ENCODE data around the gene SRL.

The SRL gene

DNA sequence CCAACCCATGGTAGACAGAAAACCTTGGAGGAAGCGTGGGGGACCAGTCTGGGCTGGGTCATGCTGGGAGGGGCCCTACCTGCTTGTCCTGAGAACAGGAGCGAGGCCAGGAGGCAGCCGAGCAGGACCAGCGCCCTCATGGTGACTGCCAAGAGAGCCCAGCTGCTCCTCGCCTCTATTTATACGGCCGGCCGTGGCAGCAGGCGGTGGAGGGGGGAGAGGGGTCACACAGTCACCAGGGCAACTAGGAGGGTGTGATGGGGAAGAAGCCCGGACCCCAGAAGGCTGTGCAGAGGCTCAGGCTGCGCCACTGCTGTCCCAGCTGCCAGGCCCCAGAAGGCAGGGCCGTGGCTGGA is at the start of gene SRL:
SRL (minus strand) TSS at position 153 of the 356 bp plus-strand sequence; CDS start at position 140, 13 bp downstream.
- DNase-seq: no peak

DNA sequence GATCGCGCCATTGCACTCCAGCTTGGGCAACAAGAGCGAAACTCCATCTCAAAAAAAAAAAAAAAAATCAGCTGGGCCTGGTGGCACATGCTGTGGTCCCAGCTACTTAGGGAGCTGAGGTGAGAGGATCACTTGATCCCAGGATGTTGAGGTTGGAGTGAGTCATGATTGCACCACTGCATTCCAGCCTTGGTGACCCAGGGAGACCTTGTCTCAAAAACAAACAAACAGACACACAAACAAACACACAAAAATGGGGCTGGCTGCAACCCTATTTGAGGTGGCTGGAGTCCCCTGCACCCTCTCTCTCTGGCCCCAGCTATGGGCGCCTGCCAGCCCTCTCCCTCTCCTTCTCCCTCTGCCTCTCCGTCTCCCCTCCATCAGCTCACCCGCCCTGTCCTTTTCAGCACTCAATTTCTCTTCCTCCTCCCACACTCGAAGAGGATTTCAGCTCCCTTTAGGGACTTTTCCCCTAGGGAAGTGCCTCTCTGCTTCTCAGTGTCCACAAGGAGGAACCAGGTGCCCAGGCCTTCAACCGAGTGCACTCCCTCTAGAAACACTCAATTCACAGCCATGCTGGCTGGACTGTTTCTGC is 48.5 kb upstream of the SRL start:
- DNase-seq: no peak

DNA sequence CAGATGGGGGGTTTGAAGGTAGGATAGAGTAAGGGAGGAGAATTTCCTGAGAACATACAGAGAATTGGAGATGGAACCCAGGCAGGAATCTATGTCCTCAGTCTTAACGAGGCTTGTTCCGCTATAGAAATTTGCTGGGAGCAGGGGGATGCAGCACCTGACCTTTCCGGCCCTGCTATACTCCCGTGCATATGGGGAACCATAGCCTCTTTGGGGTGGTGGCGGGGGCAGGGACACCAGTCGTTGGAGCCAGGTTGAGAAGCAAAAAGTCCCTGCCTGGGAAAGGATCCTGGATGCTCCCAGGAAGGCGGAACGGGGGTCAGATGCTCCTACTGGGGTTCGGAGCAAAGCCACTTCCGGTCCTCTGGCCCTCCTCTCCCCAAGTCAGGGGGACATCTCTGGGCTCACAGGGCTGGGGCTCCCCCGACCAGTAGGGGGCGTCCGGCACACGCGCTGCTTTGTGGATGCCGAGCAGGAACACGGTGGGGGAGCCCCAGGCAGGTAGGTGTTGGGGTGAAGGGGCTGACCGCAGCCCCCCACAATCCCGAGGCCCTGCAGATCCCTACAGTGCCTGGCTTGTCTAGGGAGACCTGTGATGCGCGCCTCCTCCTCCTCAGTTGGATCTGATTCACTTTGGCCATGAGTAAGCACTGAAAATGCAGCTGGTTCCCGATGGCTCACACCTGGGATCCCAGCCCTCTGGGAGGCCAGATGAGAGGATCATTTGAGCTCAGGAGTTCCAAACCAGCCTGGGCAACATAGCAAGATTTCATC is 46.5 kb upstream of the SRL start:
- peak; percentile 75 for DNase-seq

DNA sequence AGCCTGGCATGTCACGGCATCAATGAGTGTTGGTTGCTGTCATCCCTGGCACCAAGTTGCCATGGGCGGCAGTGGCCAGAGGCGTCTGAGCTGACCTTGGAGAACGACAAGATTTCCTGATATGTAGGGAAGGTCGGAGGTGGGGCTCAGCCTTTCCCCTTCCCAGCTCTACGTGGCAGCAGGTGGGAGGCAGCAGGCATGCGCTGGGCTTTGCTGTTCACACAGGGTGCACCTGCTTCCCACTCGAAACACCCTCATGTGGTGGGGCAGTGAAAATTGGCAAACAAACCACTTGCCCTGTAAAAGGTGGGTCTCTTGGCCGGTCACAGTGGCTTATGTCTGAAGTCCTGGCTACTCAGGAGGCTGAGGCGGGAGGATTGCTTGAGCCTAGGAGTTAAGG is 43.3 kb upstream of the SRL start:
- DNase-seq: no peak

DNA sequence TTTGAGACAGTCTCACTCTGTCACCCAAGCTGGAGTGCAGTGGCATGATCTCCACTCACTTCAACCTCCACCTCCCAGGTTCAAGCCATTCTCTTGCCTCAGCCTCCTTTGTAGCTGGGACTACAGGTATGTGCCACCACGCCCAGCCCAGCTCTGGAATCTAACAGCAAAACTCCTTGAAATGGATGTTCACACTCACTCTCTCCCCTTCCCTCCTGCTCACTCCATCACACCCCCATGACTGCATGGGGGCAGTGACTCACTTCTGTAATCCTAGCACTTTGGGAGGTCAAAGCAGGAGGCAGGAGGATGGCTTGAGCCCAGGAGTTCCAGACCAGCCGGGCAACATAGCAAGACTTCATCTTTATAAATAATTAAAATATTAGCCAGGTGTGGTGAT is 42.1 kb upstream of the SRL start:
- no peak for DNase-seq

DNA sequence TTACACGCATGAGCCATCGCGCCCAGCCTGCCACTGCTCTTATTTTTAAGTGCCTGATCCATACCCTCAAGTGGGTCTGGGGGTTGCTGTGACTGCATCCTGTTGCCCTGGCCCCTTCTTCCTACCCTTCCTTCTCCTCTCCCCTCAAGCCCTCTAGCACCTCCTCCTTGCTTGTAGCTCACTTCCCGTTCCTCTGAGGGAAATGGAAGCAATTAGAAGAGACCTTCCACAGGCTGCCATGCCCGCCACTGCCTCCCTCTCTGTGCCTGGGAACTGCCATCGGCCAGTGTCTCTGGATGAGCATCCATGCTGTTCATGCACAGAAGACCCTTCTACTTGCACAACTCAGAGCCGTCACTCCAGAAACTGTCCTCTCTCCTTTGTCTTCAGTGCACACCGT is 41.6 kb upstream of the SRL start:
- DNase-seq: no peak

DNA sequence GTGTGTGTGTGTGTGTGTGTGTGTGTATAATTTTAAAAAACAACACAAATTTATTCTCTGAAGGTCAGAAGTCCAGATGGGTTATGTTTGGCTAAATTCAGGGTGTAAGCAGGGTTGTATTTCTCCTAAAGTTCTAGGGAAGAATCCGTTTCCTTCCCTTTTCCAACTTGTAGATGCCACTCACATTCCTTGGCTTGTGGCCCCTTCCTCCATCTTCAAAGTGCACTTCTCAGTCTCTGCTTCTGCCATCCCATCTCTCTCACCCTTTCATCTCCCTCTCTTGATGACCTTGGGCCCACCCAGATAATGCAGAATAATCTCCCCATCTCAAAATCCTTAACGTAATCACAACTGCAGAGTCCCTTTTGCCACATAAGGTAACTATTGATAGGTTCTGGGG is 38.7 kb upstream of the SRL start:
- DNase-seq: no peak

DNA sequence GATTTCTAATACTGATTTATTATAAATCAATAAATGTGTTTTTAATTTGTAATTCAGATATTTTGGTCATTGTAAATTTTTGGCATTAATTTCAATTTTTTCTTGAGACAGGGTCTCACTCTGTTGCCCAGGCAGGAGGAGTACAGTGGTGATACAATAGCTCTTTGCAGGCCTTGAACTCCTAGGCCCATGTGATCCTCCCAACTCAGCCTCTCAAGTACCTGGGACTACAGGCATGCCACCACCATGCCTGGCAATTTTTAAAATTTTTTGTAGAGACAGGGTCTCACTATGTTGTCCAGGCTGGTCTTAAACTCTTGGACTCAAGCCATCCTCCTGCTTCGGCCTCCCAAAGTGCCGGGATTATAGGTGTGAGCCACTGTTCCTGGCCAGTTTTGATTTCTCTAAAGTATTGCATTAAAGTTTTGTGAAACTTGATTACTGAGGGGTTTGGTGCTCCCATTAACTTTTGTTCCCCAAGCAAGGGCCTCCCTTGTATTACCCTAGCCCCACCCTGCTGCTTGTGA is 36.2 kb upstream of the SRL start:
- DNase-seq: no peak

DNA sequence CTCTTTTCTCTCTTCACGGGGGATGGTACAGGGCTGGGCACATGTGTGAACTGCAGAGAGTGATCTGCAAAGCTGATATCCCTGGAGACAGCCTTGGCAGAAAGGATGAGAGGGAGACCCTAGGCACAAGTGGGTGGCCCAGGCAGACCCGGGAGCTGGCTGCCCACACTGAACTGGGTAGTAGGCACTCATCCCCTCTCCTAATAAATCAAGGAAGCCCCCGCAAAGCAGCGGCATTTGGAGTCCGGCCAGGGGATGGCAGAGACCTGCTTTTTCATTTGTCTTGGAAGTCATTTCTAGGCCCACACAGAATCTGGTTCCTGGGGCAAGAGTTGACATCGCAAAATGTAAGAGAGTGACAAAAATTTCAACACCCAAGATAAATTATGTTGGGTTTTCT is 34.0 kb upstream of the SRL start:
- no peak for DNase-seq

DNA sequence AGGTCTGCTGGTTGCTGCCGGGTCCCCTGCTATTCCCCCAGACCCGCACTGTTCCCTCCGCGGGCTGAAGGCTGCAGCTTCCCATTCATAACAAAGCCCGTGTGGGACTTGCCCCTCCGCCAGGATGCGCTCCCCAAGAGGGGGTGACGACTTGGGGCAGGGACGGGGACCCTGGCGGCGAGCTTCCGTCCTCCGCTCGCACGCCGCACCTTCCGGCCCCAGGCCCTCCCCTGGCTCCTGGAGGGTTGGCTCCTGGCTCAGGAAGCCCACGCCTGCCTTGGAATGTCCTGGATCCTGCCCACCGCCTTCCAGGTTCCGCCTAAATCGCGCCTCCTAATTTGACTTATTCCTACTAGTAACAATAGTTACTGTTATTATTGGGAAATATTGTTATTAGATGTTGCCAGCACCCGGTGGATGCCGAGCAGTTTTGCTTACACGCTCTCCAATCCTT is 32.0 kb upstream of the SRL start:
- peak; percentile 38 for DNase-seq

DNA sequence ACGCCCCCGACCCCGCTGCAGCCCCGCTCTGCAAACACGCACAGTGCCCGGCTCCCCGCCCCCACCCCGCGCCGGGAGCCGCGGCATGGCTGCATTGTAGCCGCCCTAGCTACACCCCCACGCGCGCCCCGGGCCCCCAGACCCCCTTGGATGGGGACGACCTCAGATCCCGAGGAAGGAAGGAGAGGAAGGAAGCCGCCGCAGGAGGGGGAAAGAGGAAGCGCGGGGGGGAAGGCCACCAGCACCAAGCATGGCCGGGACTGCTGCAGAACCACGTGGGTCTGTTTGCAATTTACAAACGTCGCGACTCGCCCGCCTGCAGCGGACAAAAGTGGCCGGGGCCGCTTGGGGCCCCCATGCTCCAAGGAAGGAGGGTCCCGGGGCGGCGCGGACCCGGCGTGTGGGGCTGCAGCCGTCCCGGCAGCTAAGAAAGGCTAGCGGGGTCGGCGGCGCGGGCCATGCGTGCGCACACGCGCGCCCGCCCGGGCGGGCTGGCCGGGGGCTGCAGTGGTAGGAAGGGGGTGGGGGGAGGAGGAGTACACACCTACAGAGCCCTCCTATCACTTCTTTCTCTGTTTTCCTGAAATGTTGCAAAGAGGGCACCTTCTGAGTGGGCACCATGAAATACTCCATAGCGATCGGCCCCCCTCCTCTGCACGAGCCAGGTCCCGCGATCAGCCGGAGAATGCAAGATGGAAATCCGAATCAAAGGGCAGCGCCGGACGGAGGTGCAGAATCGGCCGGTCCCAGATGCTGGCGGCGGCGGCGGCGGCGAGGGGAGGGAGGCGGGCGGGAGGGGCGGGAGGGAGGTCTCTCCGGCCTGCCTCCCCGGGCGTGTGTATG is 30.5 kb upstream of the SRL start:
- DNase-seq: no peak

DNA sequence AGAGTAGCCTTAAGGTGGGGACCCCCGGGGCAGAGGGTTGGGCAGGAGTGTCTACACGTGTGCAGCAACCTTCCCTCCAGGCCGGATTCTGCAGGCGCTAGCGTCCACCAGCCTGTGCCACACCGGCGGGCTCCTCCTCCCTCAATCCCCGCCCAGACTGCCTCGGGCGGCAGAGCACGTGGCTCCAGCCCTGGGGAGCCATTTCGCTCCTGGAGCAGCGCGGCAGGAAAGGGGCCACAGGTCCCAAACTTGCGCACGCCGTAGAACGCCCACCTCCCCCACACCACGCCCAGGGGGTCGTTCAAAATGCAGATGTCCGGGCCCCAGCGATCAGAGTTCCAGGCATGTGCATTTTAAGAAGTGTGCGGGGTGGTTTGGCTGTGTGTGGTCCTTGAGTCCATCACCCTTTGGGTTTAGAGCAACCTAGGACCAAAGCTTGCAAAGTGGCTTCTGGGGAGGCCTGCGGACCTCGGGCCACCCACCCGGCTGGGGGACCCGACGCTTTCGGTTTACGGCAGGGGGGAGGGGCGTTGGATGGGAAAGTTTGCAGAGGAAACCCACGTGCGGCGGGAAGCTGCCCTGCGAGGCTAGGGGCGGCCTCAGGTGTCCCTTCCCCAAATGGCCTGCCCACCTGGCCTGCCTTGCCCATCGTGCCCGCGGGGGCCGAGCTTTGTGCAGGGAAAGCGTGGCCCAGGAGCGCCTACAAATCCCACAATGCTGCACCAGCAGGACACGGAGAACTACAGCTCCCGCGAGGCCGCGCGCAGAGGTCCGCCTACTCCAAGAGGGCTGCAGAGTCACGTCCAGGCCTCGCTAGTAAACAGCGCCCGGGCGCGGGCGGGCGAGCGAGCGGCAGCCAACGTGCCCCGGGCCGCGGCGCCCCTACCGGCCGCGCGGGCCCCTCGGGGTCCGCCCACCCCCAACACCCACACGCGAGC is 29.6 kb upstream of the SRL start:
- peak; percentile 87 for DNase-seq

DNA sequence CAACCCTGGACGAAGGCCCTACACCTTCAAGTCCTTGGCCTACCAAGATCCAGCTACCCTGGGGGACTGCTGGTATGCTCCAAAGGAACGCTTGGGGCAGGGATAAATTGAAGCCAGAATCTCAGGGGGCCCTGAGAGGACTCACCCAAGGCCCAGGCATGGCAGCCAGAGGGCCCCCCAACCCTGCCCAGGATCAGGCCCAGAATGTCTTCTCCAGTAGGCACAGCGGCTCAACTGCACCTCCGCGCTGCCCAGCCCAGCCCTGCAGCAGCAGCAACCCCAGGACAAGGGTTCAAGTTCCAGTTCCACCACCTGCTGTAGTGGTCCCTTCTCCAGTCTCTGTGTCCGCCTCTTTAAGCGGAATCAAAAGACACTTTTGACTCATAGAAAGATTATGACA is 28.7 kb upstream of the SRL start:
- DNase-seq: no peak

DNA sequence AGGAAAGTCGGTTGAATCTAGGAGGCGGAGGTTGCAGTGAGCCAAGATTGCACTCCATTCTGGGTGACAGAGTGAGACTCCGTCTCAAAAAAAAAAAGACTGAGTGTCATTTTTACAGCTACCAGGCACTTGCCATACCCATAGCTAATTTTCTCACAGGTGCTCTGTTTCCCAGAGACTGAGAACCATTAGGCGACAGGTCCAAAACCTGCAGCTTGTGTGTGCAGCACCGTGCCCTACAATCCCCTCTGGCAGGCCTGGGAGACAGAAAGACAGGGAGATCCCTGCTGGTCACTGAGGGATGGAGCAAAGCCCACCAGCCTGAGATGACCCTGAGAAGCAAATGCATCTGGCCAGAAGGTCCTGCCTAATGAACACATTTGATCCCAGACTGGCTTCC is 28.2 kb upstream of the SRL start:
- no peak for DNase-seq

DNA sequence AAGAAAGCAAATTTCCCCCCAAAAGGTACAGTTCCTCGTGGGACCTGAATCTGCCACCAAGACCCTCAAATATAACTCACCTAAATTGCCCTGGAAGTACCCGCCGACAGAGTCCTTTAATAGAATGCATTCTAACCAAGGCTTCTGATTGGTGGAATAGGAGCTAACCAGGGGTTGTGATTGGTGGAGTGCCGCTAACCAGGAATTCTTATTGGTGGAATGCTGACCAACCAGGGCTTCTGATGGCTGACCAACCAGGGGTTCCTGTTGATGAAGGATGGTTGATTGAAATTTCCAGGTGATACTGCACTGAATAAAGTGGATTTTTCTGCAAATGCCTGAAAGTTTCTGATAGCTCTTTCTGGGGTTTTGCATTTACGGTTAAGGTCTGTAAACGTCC is 24.5 kb upstream of the SRL start:
- DNase-seq: no peak

DNA sequence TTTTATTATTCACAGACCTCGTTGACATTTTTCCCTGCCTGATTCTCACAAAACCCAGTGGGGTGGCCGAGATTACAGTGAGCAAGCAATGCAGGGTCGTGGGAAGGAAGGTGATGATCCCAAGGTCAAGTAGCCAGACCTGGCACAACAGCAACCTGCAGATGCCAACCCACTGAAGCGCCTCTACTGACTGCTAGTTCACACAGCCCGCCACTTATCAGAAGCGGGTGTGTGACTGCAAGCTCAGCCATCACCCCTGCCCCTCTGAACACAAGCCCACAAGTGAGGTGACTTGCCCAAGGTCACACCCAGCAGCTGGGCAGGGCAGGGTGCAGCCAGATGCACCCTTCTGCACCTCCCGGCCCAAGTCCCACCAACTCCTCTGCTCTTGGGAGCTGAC is 23.8 kb upstream of the SRL start:
- no peak for DNase-seq

DNA sequence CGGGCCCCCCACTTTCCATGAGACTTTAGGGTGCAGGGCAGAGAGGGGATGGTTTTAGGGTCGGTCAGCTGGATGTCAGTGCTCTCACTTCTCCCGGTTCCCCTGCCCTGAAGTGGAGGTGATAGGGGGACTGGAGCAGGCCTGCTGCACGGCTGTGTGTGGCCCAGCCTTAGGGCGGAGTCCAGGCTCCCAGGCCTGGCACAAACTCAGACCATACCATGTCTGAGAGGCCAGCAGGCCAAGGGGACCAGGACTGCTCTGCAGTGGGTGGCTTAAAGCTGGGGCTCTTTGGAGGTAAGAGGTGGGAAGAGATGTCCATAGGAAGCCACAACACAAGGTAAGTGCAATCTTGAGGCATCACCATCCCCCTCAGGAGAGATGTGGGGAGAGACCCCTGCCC is 22.7 kb upstream of the SRL start:
- no peak for DNase-seq

DNA sequence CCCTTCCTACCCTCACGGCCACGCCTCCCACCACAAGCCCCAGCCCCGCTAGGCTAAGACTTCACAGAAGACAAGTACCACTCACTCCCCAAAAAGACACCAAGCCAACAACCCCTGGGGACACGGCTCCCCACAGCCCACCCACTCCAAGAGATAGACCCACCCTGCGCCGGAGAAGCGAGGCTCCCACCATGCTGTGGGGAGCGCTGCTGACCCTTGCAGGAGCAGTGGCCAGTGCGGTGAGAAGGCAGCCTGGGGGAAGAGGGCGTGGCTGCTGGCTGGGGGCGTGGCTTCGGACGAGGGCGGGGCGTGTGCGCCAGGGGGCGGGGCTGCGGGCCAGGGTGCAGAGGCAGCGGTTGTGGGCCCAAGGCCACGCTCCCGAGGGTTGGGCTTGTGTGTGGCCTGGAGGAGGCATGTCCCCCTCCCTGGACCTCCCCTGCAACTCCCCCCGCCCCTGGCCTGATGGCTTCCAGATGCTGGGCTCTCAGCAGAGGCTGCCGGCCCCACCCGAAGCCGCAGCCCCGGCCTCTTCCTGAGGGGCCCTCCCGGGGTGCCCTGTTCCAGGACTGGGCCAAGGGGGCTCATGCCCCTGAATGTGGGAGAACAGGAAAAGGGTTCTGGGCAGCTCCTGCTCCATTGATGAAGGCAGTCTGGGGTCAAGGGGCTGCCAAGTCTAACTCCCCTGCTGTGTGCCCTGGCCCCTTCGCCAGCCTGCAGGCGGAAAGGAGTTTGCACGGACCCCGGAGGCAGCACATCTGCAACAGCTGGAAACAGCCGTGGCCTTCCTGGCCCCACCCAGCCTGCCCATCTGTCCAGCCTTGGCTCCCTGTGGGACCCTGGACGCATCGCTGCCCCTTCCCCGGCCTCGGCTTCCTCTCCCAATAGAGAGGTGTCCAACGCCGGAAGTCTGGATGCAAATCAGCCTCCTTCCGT is 21.9 kb upstream of the SRL start:
- DNase-seq: no peak

DNA sequence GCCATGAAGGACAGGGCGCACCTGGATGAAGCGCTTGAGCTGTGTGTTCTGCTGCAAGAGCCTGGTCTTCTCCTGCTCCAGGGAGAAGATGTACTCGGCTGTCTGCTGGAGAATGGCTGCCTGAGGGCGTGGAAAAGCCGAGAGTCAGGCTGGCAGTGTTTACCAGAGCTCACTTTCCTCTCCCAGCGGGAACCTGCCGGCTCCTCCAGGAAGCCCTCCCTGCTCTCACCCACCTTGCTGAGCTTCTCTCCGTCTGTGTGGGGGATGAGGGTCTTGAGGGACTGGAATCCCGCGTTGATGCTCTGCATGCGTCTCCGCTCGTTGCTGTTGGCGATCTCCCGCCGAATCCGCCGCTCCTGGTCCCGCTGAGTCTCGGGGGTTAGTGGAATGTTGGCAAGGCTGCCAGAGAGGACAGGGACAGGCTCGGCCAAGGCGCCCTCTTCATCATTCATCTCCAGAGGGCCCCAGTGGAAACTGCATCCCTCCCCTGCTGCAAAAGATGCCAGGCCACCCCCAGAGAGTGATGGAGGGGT is 20.5 kb upstream of the SRL start:
- no peak for DNase-seq

DNA sequence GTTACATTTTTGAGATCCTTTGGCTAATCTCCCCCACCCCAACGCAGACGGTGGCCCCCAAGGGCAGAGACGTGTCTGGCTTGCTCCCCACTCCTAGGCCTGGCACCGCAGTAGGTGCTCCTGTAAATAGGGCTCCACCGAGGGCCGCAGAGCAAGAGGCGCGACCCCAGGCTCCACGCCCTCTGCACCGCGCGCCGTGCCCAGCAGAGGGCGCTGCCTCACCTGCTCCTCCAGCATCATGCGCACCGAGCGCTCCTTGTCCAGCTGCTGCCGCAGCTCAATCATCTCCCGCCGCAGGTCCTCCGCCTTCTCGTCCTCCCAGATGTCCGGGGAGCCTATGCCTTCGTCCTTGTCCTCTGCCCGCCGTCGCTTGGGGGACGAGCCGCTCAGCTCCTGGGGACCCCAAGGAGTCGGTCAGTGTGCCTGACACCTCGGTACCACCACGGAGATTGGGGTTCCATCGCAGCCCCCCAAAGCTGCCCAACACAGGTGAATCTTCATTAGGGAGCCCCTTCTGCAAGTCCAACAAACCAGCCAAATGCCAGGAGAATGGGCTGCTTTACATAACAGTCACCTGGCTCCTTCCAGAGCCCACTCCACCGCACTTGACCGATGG is 19.8 kb upstream of the SRL start:
- no peak for DNase-seq

DNA sequence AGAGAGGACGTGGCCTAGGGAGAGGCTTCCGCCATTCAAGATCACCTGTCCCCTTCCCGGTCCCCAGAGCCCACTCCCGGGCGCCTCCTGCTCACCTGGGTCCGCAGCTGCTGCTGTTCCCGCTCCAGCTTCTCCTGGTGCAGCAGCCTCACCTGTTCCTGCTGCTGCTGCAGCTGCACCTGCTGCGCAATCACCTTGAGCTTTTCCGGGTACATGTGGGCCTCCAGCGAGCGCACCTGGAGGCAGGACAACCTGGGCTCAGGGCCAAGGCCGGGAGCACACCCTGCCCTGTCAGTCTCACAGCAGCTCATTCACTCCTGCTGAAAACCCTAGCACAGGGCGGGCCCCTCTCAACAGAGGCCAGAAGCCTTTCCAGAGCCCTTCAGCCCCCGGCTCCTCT is 18.5 kb upstream of the SRL start:
- no peak for DNase-seq
